GM18505 (cell line): ENCODE results near the gene ZNF563.
"Not testable (repeated sequence)": the region's sequence is repeated elsewhere in the genome, so short reads cannot be mapped to it uniquely, and the experiment has no call there.

Experiments
- ATAC-seq: cut with Tn5 transposase; IDR thresholded peaks from one replicate; pipeline ENCODE4 v1.9.1; 2021; ENCODE audit not compliant: unreplicated experiment
- POLR2A ChIP-seq: IDR thresholded peaks from 4 replicates; pipeline ENCODE4 v1.6.1; 2011; ENCODE audit warnings: borderline replicate concordance; ENCODE audit not compliant: insufficient read depth, insufficient read length; ENCODE audit errors: extremely low read depth

Gene ZNF563

GRCh38 chr19:12330340-12330739 lies 3.1 kb downstream of the ZNF563 start:
- TF ChIP-seq POLR2A, result no peak

DNA sequence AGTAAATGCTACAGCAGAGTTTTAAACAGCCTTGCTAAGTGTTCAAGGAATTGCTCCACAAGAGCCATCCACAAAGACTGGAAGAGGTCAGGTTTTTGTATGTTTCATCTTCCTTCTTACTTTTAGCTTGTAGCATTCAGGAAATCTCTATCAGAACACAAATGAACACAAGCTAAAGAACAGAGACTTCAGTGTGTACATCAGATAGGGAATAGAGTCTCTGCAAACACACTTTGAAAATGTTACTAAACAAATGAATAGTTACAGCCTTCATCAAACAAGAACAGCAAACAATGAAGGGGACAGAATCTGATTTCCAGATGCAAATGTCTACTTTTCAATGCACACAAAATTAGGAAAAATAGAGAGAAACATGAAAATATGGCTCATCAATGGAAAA lies 7.7 kb downstream of the ZNF563 start:
- no peak for ATAC-seq

More at GRCh38 chr19:12330340-12330739, 3.1 kb downstream of the ZNF563 start:
- no peak for ATAC-seq

GRCh38 chr19:12318782-12319413 lies 14.5 kb downstream of the ZNF563 start:
- no peak for ATAC-seq

More for the DNA sequence above, 7.7 kb downstream of the ZNF563 start:
- TF ChIP-seq POLR2A, result no peak

GRCh38 chr19:12314553-12314952 lies 18.9 kb downstream of the ZNF563 start:
- TF ChIP-seq POLR2A, result no peak
- no peak for ATAC-seq

More at GRCh38 chr19:12318782-12319413, 14.5 kb downstream of the ZNF563 start:
- no peak for TF ChIP-seq POLR2A

- not testable (repeated sequence) for ATAC-seq
Measured at GRCh38 chr19:12308891-12309290, 24.5 kb downstream of the ZNF563 start.

DNA sequence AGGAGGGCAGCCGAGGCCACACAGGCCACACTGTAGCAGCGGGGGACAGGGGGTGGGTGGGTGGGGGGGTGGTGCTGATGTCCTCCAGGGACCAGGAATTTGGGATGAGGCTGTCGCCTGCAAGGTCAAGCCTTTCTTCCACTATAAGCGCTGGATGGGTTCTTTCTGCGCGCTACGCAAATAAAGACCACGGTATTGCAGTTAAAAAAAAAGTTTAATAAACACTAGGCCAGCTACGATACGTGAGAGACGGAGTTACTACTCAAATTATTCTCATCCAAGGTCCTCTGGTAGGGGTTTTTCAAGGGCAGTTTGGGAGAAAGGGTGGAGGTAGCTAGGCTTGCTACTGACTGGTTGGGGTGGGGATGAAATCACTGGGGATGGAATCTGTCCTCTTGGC lies 38.2 kb downstream of the ZNF563 start:
- ATAC-seq, result no peak
- no peak for TF ChIP-seq POLR2A

GRCh38 chr19:12294249-12295158 lies 38.9 kb downstream of the ZNF563 start, which contains the start of gene ZNF44:
TSS of gene ZNF44 (minus strand) at chr19:12294883. CDS start at chr19:12294694, 189 bp downstream.
- TF ChIP-seq POLR2A, result peak; percentile 83
- ATAC-seq, result peak; percentile 74

- TF ChIP-seq POLR2A, result peak; percentile 70
Measured at GRCh38 chr19:12293777-12294248, 39.6 kb downstream of the ZNF563 start.

GRCh38 chr19:12289790-12290065 lies 43.7 kb downstream of the ZNF563 start:
- no peak for TF ChIP-seq POLR2A
- no peak for ATAC-seq

More at GRCh38 chr19:12293777-12294248, 39.6 kb downstream of the ZNF563 start:
- peak; percentile 51 for ATAC-seq

DNA sequence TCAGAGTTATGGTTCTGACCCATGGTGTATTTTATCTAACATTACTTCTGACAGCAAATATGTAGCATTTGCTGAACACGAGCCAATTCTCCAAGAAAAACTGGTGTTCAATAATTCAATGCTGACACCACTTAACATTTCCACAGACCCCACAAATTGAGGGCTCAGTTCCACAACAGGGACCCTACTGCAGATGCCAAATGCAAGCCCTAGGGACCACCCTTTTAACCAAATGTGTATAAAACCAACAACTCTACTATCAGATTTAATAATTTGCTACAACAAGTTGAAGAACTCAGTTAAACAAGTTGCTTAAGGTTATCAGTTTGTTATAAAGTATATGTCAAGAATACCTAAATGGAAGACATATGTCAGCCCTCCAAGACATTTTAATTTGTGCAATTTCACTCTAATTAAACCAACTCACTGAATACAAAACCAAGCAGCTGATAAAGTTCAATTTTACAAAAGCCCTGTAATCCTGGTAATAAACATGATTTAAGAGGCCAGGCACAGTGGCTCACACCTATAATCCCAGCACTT lies 45.4 kb downstream of the ZNF563 start:
- no peak for TF ChIP-seq POLR2A
- ATAC-seq, result no peak

DNA sequence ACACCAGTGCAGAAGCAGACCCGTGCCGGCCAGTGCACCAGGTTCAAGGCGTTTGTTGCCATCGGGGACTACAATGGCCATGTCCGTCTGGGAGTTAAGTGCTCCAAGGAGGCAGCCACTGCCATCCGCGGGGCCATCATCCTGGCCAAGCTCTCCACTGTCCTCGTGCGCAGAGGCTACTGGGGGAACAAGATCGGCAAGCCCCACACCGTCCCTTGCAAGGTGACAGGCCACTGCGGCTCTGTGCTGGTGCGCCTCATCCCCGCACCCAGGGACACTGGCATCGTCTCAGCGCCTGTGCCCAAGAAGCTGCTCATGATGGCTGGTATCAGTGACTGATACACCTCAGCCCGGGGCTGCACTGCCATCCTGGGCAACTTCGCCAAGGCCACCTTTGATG lies 48.8 kb downstream of the ZNF563 start:
- TF ChIP-seq POLR2A, result no peak
- ATAC-seq, result no peak

GRCh38 chr19:12284226-12284625 lies 49.2 kb downstream of the ZNF563 start:
- ATAC-seq, result no peak
- no peak for TF ChIP-seq POLR2A

- no peak for TF ChIP-seq POLR2A
- ATAC-seq, result no peak
Measured at GRCh38 chr19:12278713-12279112, 54.7 kb downstream of the ZNF563 start.
